Raji (cell line): ENCODE results near the gene GOLGA6L4.
"Not testable (repeated sequence)": the region's sequence is repeated elsewhere in the genome, so short reads cannot be mapped to it uniquely, and the experiment has no call there.

ENCODE experiments used
- POLR2A ChIP-seq: IDR thresholded peaks from 2 replicates; pipeline ENCODE4 v1.6.1; 2011; ENCODE audit warnings: low read depth, low read length, control low read depth; ENCODE audit not compliant: insufficient read depth

The GOLGA6L4 gene

GRCh38 chr15:84235573-84235972 is at the start of gene GOLGA6L4:
Gene GOLGA6L4 (plus strand): TSS chr15:84235773. CDS start chr15:84235835, 62 bp downstream.
- TF ChIP-seq POLR2A: not testable (repeated sequence)
